NT2/D1 (cell line): ENCODE measurements around the gene HESX1.
A peak's percentile ranks its signal among the peaks of the same experiment; 100 is the strongest.

Experiments
- DNase-seq: peaks from one replicate; pipeline ENCODE4 v3.0.0-alpha.2; 2011; ENCODE audit warnings: low read depth, low spot score
- H3K27me3 ChIP-seq: 2 replicates; pipeline ENCODE4 v1.6.0; 2011; ENCODE audit warnings: mild to moderate bottlenecking; ENCODE audit not compliant: insufficient read length, insufficient read depth
- H3K36me3 ChIP-seq: 2 replicates; pipeline ENCODE4 v1.6.1; 2011; ENCODE audit warnings: mild to moderate bottlenecking, low read length, mixed read lengths; ENCODE audit not compliant: insufficient read depth, insufficient read length
- H3K4me1 ChIP-seq: 2 replicates; pipeline ENCODE4 v1.5.1; 2011; ENCODE audit not compliant: insufficient read depth, insufficient read length
- H3K4me3 ChIP-seq: 2 replicates; pipeline ENCODE4 v1.5.1; 2011; ENCODE audit warnings: low read depth; ENCODE audit not compliant: insufficient read length
- H3K9ac ChIP-seq: 2 replicates; pipeline ENCODE4 v1.6.0; 2011; ENCODE audit warnings: low read depth; ENCODE audit not compliant: insufficient read length
- H3K9me3 ChIP-seq: 2 replicates; pipeline ENCODE4 v1.5.1; 2011; ENCODE audit warnings: mild to moderate bottlenecking, low read length; ENCODE audit not compliant: insufficient read depth
- SUZ12 ChIP-seq: IDR thresholded peaks from 2 replicates; pipeline ENCODE4 v1.6.1; 2011; ENCODE audit not compliant: insufficient read length, insufficient read depth; ENCODE audit errors: extremely low read depth
- YY1 ChIP-seq: IDR thresholded peaks from 2 replicates; pipeline ENCODE4 v1.6.1; 2011; ENCODE audit not compliant: insufficient read length, insufficient read depth
- ZNF274 ChIP-seq: IDR thresholded peaks from 2 replicates; pipeline ENCODE4 v1.6.1; 2011; ENCODE audit warnings: mild to moderate bottlenecking, low read depth, low read length

Gene HESX1

DNA sequence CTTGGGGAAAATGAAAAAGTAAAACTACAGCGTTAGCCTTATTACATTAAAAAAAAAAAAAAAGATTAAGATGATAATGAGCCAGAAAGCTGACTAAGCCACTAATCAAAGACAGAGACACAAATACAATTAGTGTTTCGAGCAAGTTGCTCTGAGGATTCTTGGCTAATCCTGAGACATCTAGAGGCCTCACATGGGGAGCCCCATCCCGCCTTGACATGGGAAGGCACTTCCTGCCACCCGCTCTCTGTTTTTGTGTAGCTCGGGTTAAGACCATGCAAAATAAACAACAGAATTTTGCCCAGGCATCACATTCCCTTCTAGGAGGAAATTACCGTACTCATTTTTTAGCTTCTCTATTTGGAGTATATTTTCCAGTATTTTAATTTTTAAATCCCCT is 15.3 kb downstream of the HESX1 start:
- DNase-seq, result no peak
- Histone ChIP-seq H3K9ac (no peak overlapping the region), H3K27me3 (no peaks in the 10 kb centered on the region), H3K4me3 (no peak overlapping the region), H3K9me3 (peaks cover 10% of the 10 kb centered on the region; the same call in 1 of the 2 replicates), H3K4me1 (no peaks in the 10 kb centered on the region), H3K36me3 (no peaks in the 10 kb centered on the region)
- TF ChIP-seq SUZ12 (no peak), YY1 (no peak), ZNF274 (no peak)

DNA sequence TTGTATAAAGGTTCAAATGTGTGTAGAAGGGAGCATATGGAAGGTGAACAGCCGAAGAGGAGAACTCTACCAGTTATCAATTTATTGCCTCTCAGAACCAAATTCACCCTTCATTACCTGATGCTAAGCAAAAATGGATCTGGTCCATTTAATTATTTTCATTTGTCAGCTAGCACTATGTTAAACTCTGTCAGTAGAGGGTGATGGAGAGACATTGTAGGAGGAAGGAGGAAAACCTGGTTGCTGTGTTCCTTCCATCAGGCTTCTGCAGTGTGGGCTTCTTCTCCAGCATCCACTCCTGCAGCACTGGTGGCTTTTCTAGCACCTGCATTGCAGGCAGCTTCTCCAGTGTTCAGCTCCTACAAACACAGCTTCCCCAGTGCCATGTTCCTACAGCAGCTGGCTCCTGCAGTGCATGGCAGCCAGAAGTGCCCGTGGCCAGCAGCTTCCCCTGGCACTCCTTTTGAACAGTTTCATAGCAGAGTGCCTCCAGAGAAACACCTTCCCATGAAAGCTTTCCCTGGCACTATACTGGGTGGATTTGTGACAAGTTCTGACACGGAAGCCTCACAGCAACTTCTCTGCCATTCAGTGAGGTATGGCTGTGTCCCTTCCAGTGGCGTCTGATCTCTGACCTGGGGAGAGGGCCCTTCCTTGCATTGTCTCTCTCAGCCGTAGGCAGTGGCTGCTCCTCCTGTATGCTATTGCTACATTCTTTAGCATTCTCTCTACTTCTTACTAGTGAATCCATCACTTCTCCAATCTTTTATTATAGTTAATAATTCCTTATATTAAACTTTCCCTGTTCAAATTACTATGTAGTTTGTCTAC is 20.0 kb downstream of the HESX1 start:
- no peak for TF ChIP-seq ZNF274
- no peak for TF ChIP-seq YY1
- no peak for TF ChIP-seq SUZ12
- no peaks in the 10 kb centered on the region for H3K36me3 ChIP-seq
- H3K9me3 ChIP-seq, result peaks cover 10% of the 10 kb centered on the region; the same call in 1 of the 2 replicates
- H3K4me1 ChIP-seq, result no peaks in the 10 kb centered on the region
- H3K27me3 ChIP-seq, result no peaks in the 10 kb centered on the region
- H3K9ac ChIP-seq, result no peak overlapping the region
- H3K4me3 ChIP-seq, result no peak overlapping the region
- DNase-seq, result no peak

DNA sequence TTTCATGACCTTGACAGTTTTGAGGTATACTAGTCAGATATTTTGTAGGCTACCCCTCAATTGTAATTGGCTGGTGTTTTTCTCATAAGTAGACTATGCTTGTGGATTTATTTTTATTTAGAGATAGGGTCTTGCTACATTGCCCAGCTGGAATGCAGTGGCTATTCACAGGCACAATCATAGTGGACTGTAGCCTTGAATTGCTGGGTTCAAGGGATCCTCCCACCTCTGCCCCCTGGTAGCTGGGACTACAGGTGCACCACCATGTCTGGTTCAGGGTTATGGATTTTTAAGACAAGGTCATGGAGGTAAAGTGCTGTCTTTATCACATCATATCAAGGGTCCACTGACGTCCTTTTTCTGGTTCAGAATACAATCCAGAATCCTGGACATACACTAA is 23.7 kb downstream of the HESX1 start:
- H3K9me3 ChIP-seq, result no peaks in the 10 kb centered on the region
- peaks cover 2% of the 10 kb centered on the region for H3K27me3 ChIP-seq
- H3K36me3 ChIP-seq, result no peaks in the 10 kb centered on the region
- TF ChIP-seq ZNF274, result no peak
- TF ChIP-seq YY1, result no peak
- no peak for TF ChIP-seq SUZ12
- no peak for DNase-seq
- no peaks in the 10 kb centered on the region for H3K4me1 ChIP-seq
- H3K4me3 ChIP-seq, result no peak overlapping the region
- H3K9ac ChIP-seq, result no peak overlapping the region

DNA sequence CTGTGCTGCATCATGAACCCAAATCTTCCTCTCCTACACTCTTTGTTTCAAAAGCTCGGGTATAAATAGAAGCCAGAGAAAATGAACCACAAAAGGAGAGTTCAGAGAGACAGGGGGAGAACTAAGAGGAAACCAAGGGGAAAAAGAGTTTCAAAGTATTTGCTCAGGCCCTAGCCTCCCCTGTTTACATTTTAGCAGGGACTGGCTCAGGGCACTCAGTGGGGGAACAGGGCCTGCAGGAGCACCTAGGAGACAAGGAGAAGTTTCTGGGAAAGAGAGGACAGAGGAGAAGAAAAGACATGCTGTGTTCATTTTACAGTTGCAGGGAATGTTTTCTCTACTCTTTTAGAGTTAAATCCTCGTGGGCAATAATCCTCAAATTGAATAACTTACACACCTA is 26.1 kb downstream of the HESX1 start:
- peaks cover 16% of the 10 kb centered on the region for H3K27me3 ChIP-seq
- H3K9me3 ChIP-seq, result no peaks in the 10 kb centered on the region
- peaks cover 2% of the 10 kb centered on the region for H3K4me1 ChIP-seq
- TF ChIP-seq ZNF274 (no peak), SUZ12 (no peak), YY1 (no peak)
- no peak for DNase-seq
- H3K36me3 ChIP-seq, result no peaks in the 10 kb centered on the region
- no peak overlapping the region for H3K4me3 ChIP-seq
- no peak overlapping the region for H3K9ac ChIP-seq

DNA sequence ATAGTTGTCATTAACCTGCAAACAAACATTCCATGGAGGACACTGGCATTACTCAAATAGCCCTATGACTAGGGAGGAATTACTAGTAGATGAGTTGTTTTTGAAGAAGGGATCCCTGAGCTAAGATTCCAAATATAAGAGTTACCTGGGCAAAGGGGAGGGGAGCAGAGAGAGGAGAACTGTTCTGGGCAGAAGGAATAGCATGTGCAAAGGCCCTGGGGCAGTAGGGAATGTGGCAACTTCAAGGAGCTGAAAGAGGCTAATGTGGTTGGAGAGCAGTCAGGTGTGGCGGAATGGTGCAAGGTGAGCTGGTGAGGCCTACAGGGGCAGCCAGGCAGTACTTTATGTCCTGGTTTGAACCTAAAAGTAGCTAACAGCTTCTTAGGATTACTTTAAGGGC is 28.8 kb downstream of the HESX1 start:
- TF ChIP-seq SUZ12 (no peak), YY1 (no peak), ZNF274 (no peak)
- Histone ChIP-seq H3K4me1 (peaks cover 7% of the 10 kb centered on the region), H3K9me3 (no peaks in the 10 kb centered on the region), H3K27me3 (peaks cover 36% of the 10 kb centered on the region), H3K9ac (no peak overlapping the region), H3K4me3 (no peak overlapping the region), H3K36me3 (no peaks in the 10 kb centered on the region)
- no peak for DNase-seq

DNA sequence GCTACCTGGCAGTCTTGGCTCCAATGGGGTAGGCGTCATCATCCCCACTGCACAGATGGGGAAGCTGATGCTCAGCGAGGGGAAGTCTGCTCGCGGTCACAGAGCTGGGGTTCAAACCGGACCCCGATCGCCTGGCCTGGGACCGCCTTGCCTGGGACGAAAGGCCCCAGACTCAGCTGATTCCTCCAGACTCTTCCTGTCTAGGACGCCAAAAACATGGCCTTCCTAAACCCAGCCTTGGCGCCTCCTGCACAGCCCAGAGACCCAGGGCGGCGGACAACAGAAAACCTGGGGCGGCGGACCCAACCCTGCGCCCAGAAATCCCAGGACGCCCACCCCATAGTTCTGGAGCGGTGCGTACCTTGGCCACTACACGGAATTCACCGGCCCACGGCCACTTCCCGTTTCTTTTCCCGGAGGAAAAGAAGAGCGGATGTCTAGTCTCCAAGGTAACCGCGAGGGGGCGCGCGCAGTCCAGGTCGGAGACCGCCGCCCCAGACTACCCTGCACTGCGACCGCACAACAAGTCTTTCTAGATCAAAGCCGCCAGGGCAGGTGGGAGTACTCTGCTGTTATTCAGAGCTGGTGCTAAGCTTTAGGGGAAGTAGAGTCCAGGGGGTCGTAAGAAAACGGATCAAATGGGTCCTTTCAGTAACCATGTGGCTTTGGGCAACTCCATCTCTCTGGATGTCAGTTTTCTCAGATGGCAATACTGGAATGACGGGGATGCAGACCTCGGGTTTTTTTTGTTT is 29.7 kb downstream of the HESX1 start:
- no peaks in the 10 kb centered on the region for H3K9me3 ChIP-seq
- H3K27me3 ChIP-seq, result peaks cover 37% of the 10 kb centered on the region
- peak overlapping the region; percentile 74 for H3K9ac ChIP-seq
- peak overlapping the region; percentile 25 for H3K4me3 ChIP-seq
- peak; percentile 82 for DNase-seq
- H3K4me1 ChIP-seq, result peaks cover 7% of the 10 kb centered on the region
- H3K36me3 ChIP-seq, result no peaks in the 10 kb centered on the region
- TF ChIP-seq SUZ12, result no peak
- TF ChIP-seq ZNF274, result no peak
- TF ChIP-seq YY1, result no peak

DNA sequence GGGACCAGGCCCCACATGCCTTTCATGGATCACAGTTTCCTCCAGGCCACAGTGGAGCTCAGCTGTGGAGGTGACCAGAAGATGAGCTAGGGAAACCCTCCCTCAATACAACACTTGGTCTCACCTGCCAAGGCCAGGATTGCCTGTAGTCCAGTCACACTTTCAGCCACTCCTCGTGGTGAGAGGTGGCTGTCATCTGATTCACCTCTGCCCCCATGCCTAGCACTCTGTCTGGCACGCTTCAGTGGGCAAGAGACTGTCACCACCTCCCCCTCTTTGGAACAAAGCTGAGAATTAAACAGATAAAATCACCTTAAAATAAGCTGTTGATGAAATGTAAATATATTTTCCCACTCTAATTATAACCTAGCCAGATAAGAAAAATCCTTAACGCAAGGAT is 30.7 kb downstream of the HESX1 start:
- Histone ChIP-seq H3K9me3 (no peaks in the 10 kb centered on the region), H3K27me3 (peaks cover 42% of the 10 kb centered on the region), H3K4me1 (peaks cover 7% of the 10 kb centered on the region), H3K36me3 (no peaks in the 10 kb centered on the region), H3K4me3 (no peak overlapping the region), H3K9ac (no peak overlapping the region)
- TF ChIP-seq SUZ12 (no peak), YY1 (no peak), ZNF274 (no peak)
- no peak for DNase-seq

DNA sequence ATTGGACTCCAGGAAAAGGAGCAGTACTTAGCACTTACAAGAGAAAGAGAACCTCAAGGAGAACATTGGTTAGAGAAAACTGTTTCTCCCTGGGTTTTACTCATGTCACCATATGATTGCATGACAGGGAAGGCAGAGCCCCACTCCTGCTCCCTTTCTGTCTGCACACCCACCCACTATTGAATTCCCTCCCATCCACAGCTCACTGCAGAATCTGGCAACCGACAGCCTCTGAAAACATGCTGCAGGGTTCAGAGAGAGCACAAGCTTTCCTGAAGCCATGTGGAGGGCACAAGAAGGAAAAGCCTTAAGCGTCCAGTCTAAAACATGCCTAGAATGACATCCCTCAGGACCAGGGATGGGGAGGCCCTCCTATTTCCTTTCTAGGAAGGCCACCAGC is 31.6 kb downstream of the HESX1 start:
- no peak for DNase-seq
- H3K4me3 ChIP-seq, result no peak overlapping the region
- no peaks in the 10 kb centered on the region for H3K9me3 ChIP-seq
- peaks cover 11% of the 10 kb centered on the region for H3K4me1 ChIP-seq
- TF ChIP-seq YY1, result no peak
- no peak for TF ChIP-seq ZNF274
- no peak for TF ChIP-seq SUZ12
- no peak overlapping the region for H3K9ac ChIP-seq
- H3K27me3 ChIP-seq, result peaks cover 51% of the 10 kb centered on the region
- peaks cover 5% of the 10 kb centered on the region for H3K36me3 ChIP-seq
